SU-DHL-6 (cell line): ENCODE results near the gene ELFN2.

Experiments
- EZH2phosphoT487 ChIP-seq: fragments of 200-600 bp; sonication (generic), shearing (Covaris generic); conservative IDR thresholded peaks from 2 replicates; pipeline ENCODE4 v1.6.1; 2018; ENCODE audit warnings: mild to moderate bottlenecking, antibody characterized with exemption, low read length, moderate library complexity, mixed read lengths
- TF ChIP-seq, protein P1 (sequence below): fragments of 200-600 bp; sonication (generic); IDR thresholded peaks from one replicate; pipeline ENCODE4 v1.5.1; 2017; ENCODE audit warnings: antibody characterized with exemption, mild to moderate bottlenecking, low read length, moderate library complexity; ENCODE audit not compliant: insufficient read depth, poor library complexity, severe bottlenecking

DNA sequence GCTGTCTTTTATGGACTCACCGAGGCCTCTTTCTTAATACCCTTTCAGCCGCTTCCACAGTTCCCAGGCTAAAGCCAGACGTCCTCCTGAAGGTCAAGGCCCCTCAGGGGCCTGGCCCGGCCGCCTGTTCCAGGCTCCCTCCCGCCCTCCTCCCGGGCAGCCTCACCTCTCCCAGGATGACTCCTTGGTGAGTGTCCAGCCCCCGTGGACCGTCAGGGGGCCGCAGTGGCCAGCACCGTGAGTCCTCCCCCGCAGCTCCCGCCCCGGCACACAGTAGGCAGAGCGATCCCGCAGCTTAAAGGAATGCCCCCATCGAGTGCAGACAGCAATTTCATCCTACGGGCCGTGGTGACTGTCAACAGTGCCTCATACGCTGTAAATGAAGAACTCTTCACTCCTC lies 32.9 kb downstream of the ELFN2 start:
- TF ChIP-seq, protein P1, sequence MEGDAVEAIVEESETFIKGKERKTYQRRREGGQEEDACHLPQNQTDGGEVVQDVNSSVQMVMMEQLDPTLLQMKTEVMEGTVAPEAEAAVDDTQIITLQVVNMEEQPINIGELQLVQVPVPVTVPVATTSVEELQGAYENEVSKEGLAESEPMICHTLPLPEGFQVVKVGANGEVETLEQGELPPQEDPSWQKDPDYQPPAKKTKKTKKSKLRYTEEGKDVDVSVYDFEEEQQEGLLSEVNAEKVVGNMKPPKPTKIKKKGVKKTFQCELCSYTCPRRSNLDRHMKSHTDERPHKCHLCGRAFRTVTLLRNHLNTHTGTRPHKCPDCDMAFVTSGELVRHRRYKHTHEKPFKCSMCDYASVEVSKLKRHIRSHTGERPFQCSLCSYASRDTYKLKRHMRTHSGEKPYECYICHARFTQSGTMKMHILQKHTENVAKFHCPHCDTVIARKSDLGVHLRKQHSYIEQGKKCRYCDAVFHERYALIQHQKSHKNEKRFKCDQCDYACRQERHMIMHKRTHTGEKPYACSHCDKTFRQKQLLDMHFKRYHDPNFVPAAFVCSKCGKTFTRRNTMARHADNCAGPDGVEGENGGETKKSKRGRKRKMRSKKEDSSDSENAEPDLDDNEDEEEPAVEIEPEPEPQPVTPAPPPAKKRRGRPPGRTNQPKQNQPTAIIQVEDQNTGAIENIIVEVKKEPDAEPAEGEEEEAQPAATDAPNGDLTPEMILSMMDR = no peak
- TF ChIP-seq EZH2phosphoT487 = no peak
